ENCODE measurements around the gene COMMD8.
"Not testable (repeated sequence)": the region's sequence is repeated elsewhere in the genome, so short reads cannot be mapped to it uniquely, and the experiment has no call there.

COMMD8 gene

GRCh38 chr4:47463235-47463956, at the start of gene COMMD8:
TSS of gene COMMD8 (minus strand) at chr4:47463702. CDS start at chr4:47463651, 51 bp downstream.
- peak; percentile 95 for DNase-seq

GRCh38 chr4:47510506-47511143, 47.1 kb upstream of the COMMD8 start:
- DNase-seq, result peak; percentile 20

GRCh38 chr4:47505666-47506065, 42.2 kb upstream of the COMMD8 start:
- no peak for DNase-seq

- no peak for DNase-seq
Observed at GRCh38 chr4:47505147-47505546, 41.6 kb upstream of the COMMD8 start.

GRCh38 chr4:47500776-47501175, 37.3 kb upstream of the COMMD8 start:
- DNase-seq, result no peak

GRCh38 chr4:47499700-47500099, 36.2 kb upstream of the COMMD8 start:
- no peak for DNase-seq

GRCh38 chr4:47498899-47499298, 35.4 kb upstream of the COMMD8 start:
- no peak for DNase-seq

- DNase-seq, result no peak
Observed at GRCh38 chr4:47494124-47494430, 30.6 kb upstream of the COMMD8 start.

- no peak for DNase-seq
Observed at GRCh38 chr4:47493238-47494123, 30.0 kb upstream of the COMMD8 start.

GRCh38 chr4:47490550-47490949, 27.0 kb upstream of the COMMD8 start:
- peak; percentile 36 for DNase-seq

- DNase-seq, result no peak
Observed at GRCh38 chr4:47488706-47489105, 25.2 kb upstream of the COMMD8 start.

GRCh38 chr4:47486727-47487126, 23.2 kb upstream of the COMMD8 start:
- not testable (repeated sequence) for DNase-seq

- peak; percentile 25 for DNase-seq
Observed at GRCh38 chr4:47486231-47486673, 22.8 kb upstream of the COMMD8 start.

- peak; percentile 11 for DNase-seq
Observed at GRCh38 chr4:47485768-47486167, 22.3 kb upstream of the COMMD8 start.

GRCh38 chr4:47485047-47485692, 21.7 kb upstream of the COMMD8 start, which contains the start of gene ATP10D:
TSS of gene ATP10D (plus strand) at chr4:47485275. CDS start at chr4:47512541, 27,266 bp downstream.
- DNase-seq, result peak; percentile 94

- no peak for DNase-seq
Observed at GRCh38 chr4:47484168-47484567, 20.7 kb upstream of the COMMD8 start.

- no peak for DNase-seq
Observed at GRCh38 chr4:47483745-47484144, 20.2 kb upstream of the COMMD8 start.

- peak; percentile 65 for DNase-seq
Observed at GRCh38 chr4:47482326-47482725, 18.8 kb upstream of the COMMD8 start.

- DNase-seq, result no peak
Observed at GRCh38 chr4:47478804-47479203, 15.3 kb upstream of the COMMD8 start.

GRCh38 chr4:47475411-47475810, 11.9 kb upstream of the COMMD8 start:
- DNase-seq, result no peak

- no peak for DNase-seq
Observed at GRCh38 chr4:47474799-47475198, 11.3 kb upstream of the COMMD8 start.

- DNase-seq, result no peak
Observed at GRCh38 chr4:47473141-47473750, 9.7 kb upstream of the COMMD8 start.

- no peak for DNase-seq
Observed at GRCh38 chr4:47471591-47471990, 8.1 kb upstream of the COMMD8 start.
